GM12878 (cell line): Measurements from ENCODE around the gene SETDB1. TPM values are rescaled to one million over a fixed set of nuclear protein-coding genes. Genes with fewer than 3 reads are reported as not detected.
A peak's percentile ranks its signal among the peaks of the same experiment; 100 is the strongest.

Experiments
- ATAC-seq: fragments of 200-7000 bp; cut with Tn5 transposase; 3 replicates; pipeline ENCODE4 v1.9.1; 2020; ENCODE audit warnings: mild to moderate bottlenecking, moderate library complexity
- BruUV-seq: library from RNA; stranded (reverse); fragments of 400-500 nt; replicated peaks from 2 replicates; lab custom pipeline; 2021; lab: Mats Ljungman, UMichigan
- CTCF ChIA-PET: fragments of 300-600 bp; sonication (Branson Sonifier 250); formaldehyde crosslinking; extraction: SDS; loops from one replicate; lab custom pipeline; 2021; ENCODE audit warnings: inconsistent platforms; lab: Yijun Ruan, JAX
- POLR2A ChIA-PET: fragments of 350-600 bp; formaldehyde crosslinking; extraction: SDS; loops from one replicate; lab custom pipeline; 2021; ENCODE audit warnings: inconsistent platforms; lab: Charles Lee
- RAD21 ChIA-PET: fragments of 300-600 bp; sonication (Branson Sonifier 250); formaldehyde crosslinking; loops from one replicate; lab custom pipeline; 2023; ENCODE audit warnings: antibody characterized with exemption; ENCODE audit not compliant: unreplicated experiment; lab: Charles Lee
- SMC1A ChIA-PET: fragments of 300-600 bp; sonication (Branson Sonifier 250); formaldehyde crosslinking; loops from one replicate; lab custom pipeline; 2023; ENCODE audit not compliant: unreplicated experiment, uncharacterized antibody; lab: Charles Lee
- DNase-seq: peaks from one replicate; pipeline ENCODE4 v3.0.0-alpha.2; 2011; ENCODE audit warnings: low read depth, low spot score
- FAIRE-seq: peaks from 3 replicates; lab custom pipeline; 2011; peaks lifted over from hg19 to GRCh38; lab: Jason Lieb, UNC
- H2AFZ ChIP-seq: 2 replicates; pipeline ENCODE4 v1.6.0; 2011; ENCODE audit warnings: low read depth, low read length, control low read depth; ENCODE audit not compliant: control insufficient read depth
- H3K27ac ChIP-seq: 2 replicates; pipeline ENCODE4 v1.5.1; 2011; ENCODE audit warnings: control low read depth; ENCODE audit not compliant: control insufficient read depth, insufficient read depth
- H3K27me3 ChIP-seq, 2 experiments: replicated peaks in 1 of 2; 2 replicates each; pipeline versions ENCODE4 v1.6.0 to v1.6.1; 2011; ENCODE audit warnings: low read length in 1 of 2; ENCODE audit not compliant: control insufficient read depth in 2 of 2, insufficient read depth in 2 of 2
- H3K36me3 ChIP-seq, 2 experiments: 2 replicates each; pipeline ENCODE4 v1.5.1; 2011; ENCODE audit warnings: low read length in 1 of 2; ENCODE audit not compliant: control insufficient read depth in 2 of 2, insufficient read depth in 2 of 2
- H3K4me1 ChIP-seq: 2 replicates; pipeline ENCODE4 v1.6.1; 2011; ENCODE audit warnings: mild to moderate bottlenecking, low read length, moderate library complexity, mixed read lengths; ENCODE audit not compliant: control insufficient read depth, insufficient read depth
- H3K4me2 ChIP-seq: 2 replicates; pipeline ENCODE4 v1.6.0; 2011; ENCODE audit warnings: control low read depth; ENCODE audit not compliant: control insufficient read depth, insufficient read depth
- H3K4me3 ChIP-seq: fragments of 200-600 bp; sonication (generic); 2 replicates; pipeline ENCODE4 v1.5.1; 2016
- H3K79me2 ChIP-seq: 2 replicates; pipeline ENCODE4 v1.6.0; 2011; ENCODE audit warnings: low read length; ENCODE audit not compliant: control insufficient read depth, insufficient read depth
- H3K9ac ChIP-seq: 2 replicates; pipeline ENCODE4 v1.8.0; 2011; ENCODE audit warnings: low read length, control low read depth, mixed read lengths; ENCODE audit not compliant: control insufficient read depth, insufficient read depth
- H3K9me3 ChIP-seq: replicated peaks from 3 replicates; pipeline ENCODE4 v1.5.1; 2011; ENCODE audit warnings: mild to moderate bottlenecking, low read length; ENCODE audit not compliant: control insufficient read depth, insufficient read depth
- H4K20me1 ChIP-seq: 2 replicates; pipeline ENCODE4 v1.6.0; 2011; ENCODE audit not compliant: control insufficient read depth, insufficient read depth
- ASH2L ChIP-seq: fragments of 300-600, 200-600 bp; sonication (generic); IDR thresholded peaks from 2 replicates; pipeline ENCODE4 v1.6.1; 2017; ENCODE audit warnings: low read depth, mild to moderate bottlenecking, borderline replicate concordance
- CREM ChIP-seq: IDR thresholded peaks from 2 replicates; pipeline ENCODE4 v1.6.1; 2014; ENCODE audit warnings: antibody characterized with exemption, low read depth
- E4F1 ChIP-seq: fragments of 450-650 bp; IDR thresholded peaks from 2 replicates; pipeline ENCODE4 v1.6.1; 2018; ENCODE audit warnings: borderline replicate concordance, mild to moderate bottlenecking; ENCODE audit not compliant: partially characterized antibody
- MXI1 ChIP-seq: fragments of 150-350 bp; IDR thresholded peaks from 2 replicates; pipeline ENCODE4 v1.6.1; 2011; ENCODE audit warnings: low read depth, mild to moderate bottlenecking, inconsistent platforms, low read length, improper control_type of control experiment
- POLR2AphosphoS5 ChIP-seq: IDR thresholded peaks from 2 replicates; pipeline ENCODE4 v1.6.1; 2011; ENCODE audit warnings: mild to moderate bottlenecking, low read length, inconsistent platforms
- WGBS: methylation state at CpG from one replicate; pipeline ENCODE4 v1.1.6; 2016; ENCODE audit warnings: low lambda C conversion rate; ENCODE audit not compliant: insufficient replicate concordance, insufficient coverage; ENCODE audit errors: missing lambda C conversion rate; 5-methylcytosine and 5-hydroxymethylcytosine counted together
- in situ Hi-C: fragments of 300-500 bp; cut with MboI; formaldehyde crosslinking; loops from 9 replicates; pipeline ENCODE4 v1.14.3; 2018; ENCODE audit warnings: mixed read lengths
- intact Hi-C: fragments of 100-400 bp; cut with micrococcal nuclease; formaldehyde crosslinking; loops from one replicate; pipeline ENCODE4 v1.14.2; 2022; ENCODE audit not compliant: unreplicated experiment
- polyA plus RNA-seq, 11 experiments: library from polyadenylated mRNA; depleted of rRNA in 4 of 11; unstranded in 6 of 11; stranded (reverse) in 5 of 11; fragments of >200 nt; fragmentation: Nextera tagmentation in 4 of 11; fragmentation: Illumina TruSeq in 1 of 11; extraction: Ambion mirVana in 4 of 11; extraction: Trizol in 1 of 11; gene quantifications; 1 replicate in 1 of 11; 2 replicates in 10 of 11; pipeline versions ENCODE4 v1.2.1 to v1.2.3, GENCODE V29; 2011 to 2016; ENCODE audit warnings: inconsistent platforms in 2 of 11, missing spikeins in 2 of 11, low read depth in 1 of 11
- total RNA-seq, 4 experiments: library from RNA; depleted of rRNA in 3 of 4; stranded (reverse); fragments of >200 nt in 3 of 4; fragmentation: Illumina TruSeq in 1 of 4; extraction: Trizol in 1 of 4; gene quantifications; 2 replicates each; pipeline versions ENCODE4 v1.2.1 to v1.2.3, GENCODE V29; 2013 to 2021
- TF ChIP-seq, protein P1 (sequence below): fragments of 450-650 bp; IDR thresholded peaks from 2 replicates; pipeline ENCODE4 v1.6.1; 2016; ENCODE audit warnings: mild to moderate bottlenecking

Gene SETDB1
- total and polyA plus RNA-seq, 10 of the 15 experiments (the other 5 are each of a cell fraction or from before 2014, with no cell fraction given) = 14.3 to 56.7 (median 35.7) TPM

GRCh38 chr1:150963321-150964163 is 37.4 kb downstream of the SETDB1 start:
- intact Hi-C loops = no loop called here
- no peak overlapping the region for H3K27ac ChIP-seq
- RAD21 ChIA-PET = no interaction called here
- H3K4me1 ChIP-seq = no peaks in the 10 kb centered on the region
- DNase-seq (no peak), FAIRE-seq (no peak), ATAC-seq (no peak)
- POLR2A ChIA-PET = no interaction called here
- no peak overlapping the region for H3K4me3 ChIP-seq
- TF ChIP-seq MXI1 (no peak), E4F1 (no peak), POLR2AphosphoS5 (peak; percentile 20; the same call in 1 of the 2 replicates), ASH2L (no peak), CREM (no peak)
- TF ChIP-seq, protein P1, sequence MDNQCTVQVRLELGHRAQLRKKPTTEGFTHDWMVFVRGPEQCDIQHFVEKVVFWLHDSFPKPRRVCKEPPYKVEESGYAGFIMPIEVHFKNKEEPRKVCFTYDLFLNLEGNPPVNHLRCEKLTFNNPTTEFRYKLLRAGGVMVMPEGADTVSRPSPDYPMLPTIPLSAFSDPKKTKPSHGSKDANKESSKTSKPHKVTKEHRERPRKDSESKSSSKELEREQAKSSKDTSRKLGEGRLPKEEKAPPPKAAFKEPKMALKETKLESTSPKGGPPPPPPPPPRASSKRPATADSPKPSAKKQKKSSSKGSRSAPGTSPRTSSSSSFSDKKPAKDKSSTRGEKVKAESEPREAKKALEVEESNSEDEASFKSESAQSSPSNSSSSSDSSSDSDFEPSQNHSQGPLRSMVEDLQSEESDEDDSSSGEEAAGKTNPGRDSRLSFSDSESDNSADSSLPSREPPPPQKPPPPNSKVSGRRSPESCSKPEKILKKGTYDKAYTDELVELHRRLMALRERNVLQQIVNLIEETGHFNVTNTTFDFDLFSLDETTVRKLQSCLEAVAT = no peak
- H2AFZ ChIP-seq = no peak overlapping the region
- 88% methylated on average over 10 of the region's 10 CpGs for WGBS
- H3K36me3 ChIP-seq = peaks cover 29 to 40% of the 10 kb centered on the region in 2 experiments
- no peaks in the 10 kb centered on the region for H3K9me3 ChIP-seq
- in situ Hi-C loops = no loop called here
- no peaks in the 10 kb centered on the region for H3K27me3 ChIP-seq
- CTCF ChIA-PET = interaction anchor here (0.7 to 1.5 kb wide), 4 partner anchors 14 to 31 kb away, joined by 3 read pairs; no protein-coding TSS in a partner anchor
- H3K9ac ChIP-seq = no peak overlapping the region
- no peaks in the 10 kb centered on the region for H4K20me1 ChIP-seq
- H3K79me2 ChIP-seq = no peaks in the 10 kb centered on the region
- SMC1A ChIA-PET = no interaction called here
- no TSS peak for BruUV-seq
- no peak overlapping the region for H3K4me2 ChIP-seq
